ENCODE results near the gene ALOXE3. TPM values are rescaled to one million over a fixed set of nuclear protein-coding genes. Genes with fewer than 3 reads are reported as not detected.

Gene ALOXE3
- total RNA-seq, 2 experiments from 2014 or later = 0.09 TPM; not detected in 1

GRCh38 chr17:8121681-8122421, 3.5 kb upstream of the ALOXE3 start:
- peaks cover 11% of the 10 kb centered on the region for H3K36me3 Mint-ChIP-seq (ENCODE audit: low read depth)
- intact Hi-C loops (cut with micrococcal nuclease) = loop anchor here (2.0 to 10.0 kb wide), 2 partner anchors 17 to 173 kb away; partner anchors contain the start of gene SLC25A35
- peaks cover 57% of the 10 kb centered on the region for H3K4me1 Mint-ChIP-seq (ENCODE audit: low read depth)
- H3K9me3 Mint-ChIP-seq = no peaks in the 10 kb centered on the region
- ChIA-PET POLR2A (interaction anchor here (1.0 to 7.1 kb wide), 9 partner anchors 17 to 102 kb away, joined by 3 to 102 read pairs (median 9); no protein-coding TSS in a partner anchor), CTCF (interaction anchor here (0.7 to 3.5 kb wide), 13 partner anchors 12 to 179 kb away, joined by 3 to 30 read pairs (median 4); partner anchors contain the start of genes AURKB and CTC1)
- DNase-seq (peak; percentile 79), ATAC-seq (peak; percentile 25)
- peak overlapping the region; percentile 97 for H3K4me3 Mint-ChIP-seq
- H3K27ac Mint-ChIP-seq = no peak overlapping the region
- peak; percentile 78 for TF ChIP-seq CTCF (IDR thresholded peaks at IDR 0.05)
- H3K27me3 Mint-ChIP-seq = peaks cover 33% of the 10 kb centered on the region

GRCh38 chr17:8121407-8121680, 3.0 kb upstream of the ALOXE3 start:
- H3K36me3 Mint-ChIP-seq (ENCODE audit: low read depth) = peaks cover 11% of the 10 kb centered on the region
- no peaks in the 10 kb centered on the region for H3K9me3 Mint-ChIP-seq
- no peak overlapping the region for H3K27ac Mint-ChIP-seq
- intact Hi-C loops (cut with micrococcal nuclease) = loop anchor here (2.0 to 10.0 kb wide), 2 partner anchors 17 to 173 kb away; partner anchors contain the start of gene SLC25A35
- H3K4me1 Mint-ChIP-seq (ENCODE audit: low read depth) = peaks cover 54% of the 10 kb centered on the region
- peak overlapping the region; percentile 97 for H3K4me3 Mint-ChIP-seq
- DNase-seq = no peak
- ChIA-PET POLR2A (interaction anchor here (1.0 to 7.1 kb wide), 5 partner anchors 34 to 52 kb away, joined by 3 to 102 read pairs (median 16); no protein-coding TSS in a partner anchor), CTCF (interaction anchor here (0.9 to 1.6 kb wide), 3 partner anchors 30 to 100 kb away, joined by 4 to 8 read pairs (median 4); no protein-coding TSS in a partner anchor)
- H3K27me3 Mint-ChIP-seq = peaks cover 38% of the 10 kb centered on the region
- TF ChIP-seq CTCF (IDR thresholded peaks at IDR 0.05) = no peak
- ATAC-seq = no peak

GRCh38 chr17:8120520-8121406, 2.4 kb upstream of the ALOXE3 start:
- peaks cover 51% of the 10 kb centered on the region for H3K4me1 Mint-ChIP-seq (ENCODE audit: low read depth)
- H3K27me3 Mint-ChIP-seq = peaks cover 41% of the 10 kb centered on the region
- H3K36me3 Mint-ChIP-seq (ENCODE audit: low read depth) = peaks cover 11% of the 10 kb centered on the region
- peak; percentile 86 for DNase-seq
- H3K27ac Mint-ChIP-seq = peak overlapping the region; percentile 95
- ATAC-seq = peak; percentile 17
- POLR2A ChIA-PET = interaction anchor here (0.6 to 7.1 kb wide), 17 partner anchors 11 to 261 kb away, joined by 3 to 102 read pairs (median 12); partner anchors contain the start of genes CTC1, PFAS, RPL26 and TMEM107
- no peaks in the 10 kb centered on the region for H3K9me3 Mint-ChIP-seq
- CTCF ChIA-PET = interaction anchor here (0.9 to 7.0 kb wide), 20 partner anchors 11 to 128 kb away, joined by 3 to 98 read pairs (median 16); partner anchors contain the start of genes PER1, PFAS and TMEM107
- intact Hi-C loops (cut with micrococcal nuclease) = loop anchor here (2.0 to 10.0 kb wide), 2 partner anchors 18 to 174 kb away; partner anchors contain the start of gene SLC25A35
- peak; percentile 58 for TF ChIP-seq CTCF (IDR thresholded peaks at IDR 0.05)
- peak overlapping the region; percentile 97 for H3K4me3 Mint-ChIP-seq

- H3K36me3 Mint-ChIP-seq (ENCODE audit: low read depth) = peaks cover 8% of the 10 kb centered on the region
- ATAC-seq (peak; percentile 37), DNase-seq (peak; percentile 96)
- intact Hi-C loops (cut with micrococcal nuclease) = loop anchor here (1.0 to 10.0 kb wide), 5 partner anchors 19 to 175 kb away; partner anchors contain the start of gene SLC25A35
- peaks cover 45% of the 10 kb centered on the region for H3K27me3 Mint-ChIP-seq
- TF ChIP-seq CTCF (IDR thresholded peaks at IDR 0.05) = no peak
- peaks cover 43% of the 10 kb centered on the region for H3K4me1 Mint-ChIP-seq (ENCODE audit: low read depth)
- H3K4me3 Mint-ChIP-seq = peak overlapping the region; percentile 97
- H3K27ac Mint-ChIP-seq = peak overlapping the region; percentile 95
- ChIA-PET POLR2A (interaction anchor here (0.6 to 7.1 kb wide), 25 partner anchors 10 to 435 kb away, joined by 3 to 102 read pairs (median 4); partner anchors contain the start of genes AURKB, CTC1, KRABD2 and PFAS), CTCF (interaction anchor here (0.6 to 7.0 kb wide), 44 partner anchors 10 to 187 kb away, joined by 3 to 98 read pairs (median 5); partner anchors contain the start of genes ALOX12B, AURKB, BORCS6 and PER1)
- H3K9me3 Mint-ChIP-seq = no peaks in the 10 kb centered on the region
These were observed 1.5 kb upstream of the ALOXE3 start for GRCh38 chr17:8119581-8120519.
